Kidney (tissue), 14 donors: Measurements from ENCODE around the gene CAMTA1. TPM values are rescaled to one million over a fixed set of nuclear protein-coding genes. Genes with fewer than 3 reads are reported as not detected.

Source experiments
- DNase-seq, 5 donors: peaks; one replicate each; pipeline ENCODE4 v3.0.0-alpha.2; 2013 to 2020
- FAIRE-seq: peaks from 2 replicates; lab custom pipeline; 2012; peaks lifted over from hg19 to GRCh38; lab: Jason Lieb, UNC
- H3K27ac ChIP-seq, 2 donors: one replicate each; pipeline ENCODE4 v1.7.0; 2013; ENCODE audit warnings: low read depth in 2 of 2, low read length in 2 of 2, inconsistent platforms in 1 of 2
- H3K27me3 ChIP-seq: one replicate; pipeline ENCODE4 v1.7.1; 2013; ENCODE audit warnings: low read length, inconsistent platforms; ENCODE audit not compliant: control insufficient read depth, insufficient read depth
- H3K36me3 ChIP-seq, 3 donors: one replicate each; pipeline versions ENCODE4 v1.7.0 to v1.7.1; 2013; ENCODE audit warnings: low read length in 3 of 3, control low read depth in 1 of 3, inconsistent platforms in 1 of 3; ENCODE audit not compliant: insufficient read depth in 3 of 3, control insufficient read depth in 2 of 3
- H3K4me1 ChIP-seq, 3 donors: one replicate each; pipeline versions ENCODE4 v1.7.0 to v1.7.1; 2013; ENCODE audit warnings: low read length in 3 of 3, inconsistent platforms in 1 of 3, low read depth in 1 of 3; ENCODE audit not compliant: control insufficient read depth in 2 of 3, insufficient read depth in 2 of 3
- H3K4me3 ChIP-seq, 3 donors: one replicate each; pipeline versions ENCODE4 v1.7.0 to v1.8.1; 2013; ENCODE audit warnings: low read length in 3 of 3, control low read depth in 1 of 3, inconsistent platforms in 1 of 3
- H3K9ac ChIP-seq, 3 donors: one replicate each; pipeline versions ENCODE4 v1.7.0 to v1.7.1; 2013; ENCODE audit warnings: low read length in 3 of 3, control low read depth in 1 of 3, inconsistent platforms in 1 of 3
- H3K9me3 ChIP-seq, 3 donors: one replicate each; pipeline versions ENCODE4 v1.7.0 to v1.7.1; 2013; ENCODE audit warnings: low read length in 3 of 3, control low read depth in 1 of 3, inconsistent platforms in 1 of 3; ENCODE audit not compliant: control insufficient read depth in 2 of 3, insufficient read depth in 1 of 3
- CTCF ChIP-seq: IDR thresholded peaks from 3 replicates; pipeline ENCODE4 v1.5.1; 2012; ENCODE audit warnings: mild to moderate bottlenecking, moderate library complexity, borderline replicate concordance; ENCODE audit not compliant: insufficient read depth; ENCODE audit errors: extremely low read depth
- intact Hi-C: fragments of 100-400 bp; cut with DNase I; formaldehyde crosslinking; loops from one replicate; pipeline ENCODE4 v1.11.1; 2022
- polyA plus RNA-seq: library from polyadenylated mRNA; stranded (reverse); fragments of 350-450 nt; fragmentation: Illumina TruSeq; extraction: RNeasy Lipid Tissue Mini Kit (QIAGEN cat#74804); gene quantifications from one replicate; pipeline ENCODE4 v1.2.3, GENCODE V29; 2014; ENCODE audit warnings: low read depth, low replicate concordance; ENCODE audit not compliant: insufficient read depth
- total RNA-seq: library from RNA; stranded (reverse); fragmentation: NEBNext Ultra II Directional; extraction: Animal tissue kit (Norgen Biotek cat#: 25700); gene quantifications from one replicate; pipeline ENCODE4 v1.2.1, GENCODE V29; 2021
- donor health status: control.
- donor health status: control.
- donor health status: control.
- donor health status: control.
- donor health status: control.
- donor health status: DM: yes; HTN: yes; CAD: no.
- donor health status: Normal renal cell carcinoma (clear cell type).

The CAMTA1 gene
- total and polyA plus RNA-seq, 2 donors from 2014 or later = 79.0 to 170 TPM

GRCh38 chr1:7781923-7782495 lies 996.8 kb downstream of the CAMTA1 start:
- Histone ChIP-seq H3K9me3 (no peaks in the 10 kb centered on the region), H3K36me3 (peaks cover 0 to 45% (median 21%) of the 10 kb centered on the region in 3 donors), H3K4me1 (peaks cover 0 to 6% (median 0%) of the 10 kb centered on the region in 3 donors), H3K9ac (no peak overlapping the region), H3K27me3 (no peaks in the 10 kb centered on the region), H3K4me3 (no peak overlapping the region), H3K27ac (no peak overlapping the region)
- intact Hi-C loops = no loop called here
- no peak for DNase-seq
- TF ChIP-seq CTCF = no peak
- no peak for FAIRE-seq

GRCh38 chr1:7783178-7783711 lies 998.0 kb downstream of the CAMTA1 start:
- Histone ChIP-seq H3K9me3 (no peaks in the 10 kb centered on the region), H3K4me3 (peak overlapping the region; percentile 38 to 44 (median 42)), H3K9ac (peak overlapping the region in 1 of 3 donors; percentile 20), H3K36me3 (peaks cover 3 to 42% (median 13%) of the 10 kb centered on the region in 3 donors), H3K4me1 (peaks cover 0 to 6% (median 0%) of the 10 kb centered on the region in 3 donors), H3K27ac (peak overlapping the region; percentile 54 to 82), H3K27me3 (no peaks in the 10 kb centered on the region)
- FAIRE-seq (no peak), DNase-seq (peak in 3 of 5 donors; percentile 49 to 94 (median 72))
- intact Hi-C loops = no loop called here
- no peak for TF ChIP-seq CTCF

- Histone ChIP-seq H3K9ac (peak within 1 kb of the TSS in 2 of 3 donors; percentile 20 to 62), H3K27ac (peak within 1 kb of the TSS; percentile 79 to 84), H3K9me3 (no peaks in the 10 kb centered on the region), H3K4me1 (peaks cover 0 to 6% (median 0%) of the 10 kb centered on the region in 3 donors), H3K4me3 (peak within 1 kb of the TSS; percentile 38 to 77 (median 49)), H3K27me3 (no peaks in the 10 kb centered on the region), H3K36me3 (peaks cover 3 to 43% (median 12%) of the 10 kb centered on the region in 3 donors)
- intact Hi-C loops = no loop called here
- FAIRE-seq (no peak), DNase-seq (peak; percentile 98 to 99 (median 99))
- no peak for TF ChIP-seq CTCF
Observed at GRCh38 chr1:7783826-7784491, 998.7 kb downstream of the CAMTA1 start, which contains the start of gene PER3. Gene PER3, plus strand, starts transcription at chr1:7784291. Its CDS starts 587 bp downstream, at chr1:7784878.
